ENCODE data around the gene BTBD17.

DNA sequence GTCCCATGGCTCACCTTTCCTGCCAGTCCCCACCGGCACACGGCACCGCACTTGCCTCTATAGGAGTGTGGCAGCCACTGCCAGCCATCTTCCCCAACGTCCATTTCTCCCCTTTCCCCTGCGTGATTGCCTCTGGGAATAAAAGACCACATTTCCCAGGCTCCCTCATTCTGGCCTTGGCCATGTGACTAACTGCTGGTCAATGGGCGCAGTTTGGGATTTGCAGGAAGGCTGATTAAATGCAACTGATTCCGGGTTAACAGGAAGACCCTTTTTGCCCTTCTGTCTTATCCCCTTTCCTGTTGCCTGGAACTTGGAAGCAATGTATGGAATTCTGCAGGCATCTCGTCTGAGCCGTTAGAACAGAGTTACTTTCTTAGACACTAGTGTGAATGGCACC is 3.0 kb downstream of the BTBD17 start:
- TF ChIP-seq, protein P1, sequence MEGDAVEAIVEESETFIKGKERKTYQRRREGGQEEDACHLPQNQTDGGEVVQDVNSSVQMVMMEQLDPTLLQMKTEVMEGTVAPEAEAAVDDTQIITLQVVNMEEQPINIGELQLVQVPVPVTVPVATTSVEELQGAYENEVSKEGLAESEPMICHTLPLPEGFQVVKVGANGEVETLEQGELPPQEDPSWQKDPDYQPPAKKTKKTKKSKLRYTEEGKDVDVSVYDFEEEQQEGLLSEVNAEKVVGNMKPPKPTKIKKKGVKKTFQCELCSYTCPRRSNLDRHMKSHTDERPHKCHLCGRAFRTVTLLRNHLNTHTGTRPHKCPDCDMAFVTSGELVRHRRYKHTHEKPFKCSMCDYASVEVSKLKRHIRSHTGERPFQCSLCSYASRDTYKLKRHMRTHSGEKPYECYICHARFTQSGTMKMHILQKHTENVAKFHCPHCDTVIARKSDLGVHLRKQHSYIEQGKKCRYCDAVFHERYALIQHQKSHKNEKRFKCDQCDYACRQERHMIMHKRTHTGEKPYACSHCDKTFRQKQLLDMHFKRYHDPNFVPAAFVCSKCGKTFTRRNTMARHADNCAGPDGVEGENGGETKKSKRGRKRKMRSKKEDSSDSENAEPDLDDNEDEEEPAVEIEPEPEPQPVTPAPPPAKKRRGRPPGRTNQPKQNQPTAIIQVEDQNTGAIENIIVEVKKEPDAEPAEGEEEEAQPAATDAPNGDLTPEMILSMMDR (conservative IDR thresholded peaks at IDR 0.05 in 1 of 2, IDR thresholded peaks at IDR 0.05 in 1 of 2; ENCODE audit: extremely low read depth in 1 of 2, insufficient read depth in 1 of 2, low read depth in 1 of 2, low read length in 2 of 2): no peak
- TF ChIP-seq EZH2 (IDR thresholded peaks at IDR 0.05; ENCODE audit: borderline replicate concordance, low read length): no peak
